Measurements from ENCODE around the gene GPX7. TPM values are rescaled to one million over a fixed set of nuclear protein-coding genes. Genes with fewer than 3 reads are reported as not detected.

Gene GPX7
- total and polyA plus RNA-seq, 5 donors from 2014 or later: 12.3 to 43.5 (median 34.5) TPM

GRCh38 chr1:52637946-52638345 is 35.8 kb downstream of the GPX7 start:
- Mint-ChIP-seq H3K9me3 (peaks cover 0 to 2% (median 0%) of the 10 kb centered on the region in 7 donors), H3K36me3 (peaks cover 34% of the 10 kb centered on the region), H3K4me1 (peaks cover 27 to 88% (median 64%) of the 10 kb centered on the region in 4 donors), H3K27me3 (no peaks in the 10 kb centered on the region), H3K4me3 (peak overlapping the region; percentile 79 to 93 (median 86)), H3K27ac (peak overlapping the region; percentile 98 to 100 (median 100))
- H3K4me3 ChIP-seq (ENCODE audit: low read depth, low read length): peak overlapping the region; percentile 71
- H3K4me1 ChIP-seq (ENCODE audit: control insufficient read depth, insufficient read depth, low read length, poor library complexity, severe bottlenecking): peaks cover 79% of the 10 kb centered on the region
- peak overlapping the region; percentile 92 for H3K27ac ChIP-seq (ENCODE audit: insufficient read depth, low read length, poor library complexity, severe bottlenecking)
- no peaks in the 10 kb centered on the region for H3K27me3 ChIP-seq (ENCODE audit: control insufficient read depth, insufficient read depth, low read length)
- H3K36me3 ChIP-seq (ENCODE audit: control insufficient read depth, insufficient read depth, low read length): peaks cover 3% of the 10 kb centered on the region
- no peak for DNase-seq
- no peaks in the 10 kb centered on the region for H3K9me3 ChIP-seq (ENCODE audit: control insufficient read depth in 2 of 2, low read length in 2 of 2)
- ATAC-seq (ENCODE audit: low read depth in 2 of 2): no peak

DNA sequence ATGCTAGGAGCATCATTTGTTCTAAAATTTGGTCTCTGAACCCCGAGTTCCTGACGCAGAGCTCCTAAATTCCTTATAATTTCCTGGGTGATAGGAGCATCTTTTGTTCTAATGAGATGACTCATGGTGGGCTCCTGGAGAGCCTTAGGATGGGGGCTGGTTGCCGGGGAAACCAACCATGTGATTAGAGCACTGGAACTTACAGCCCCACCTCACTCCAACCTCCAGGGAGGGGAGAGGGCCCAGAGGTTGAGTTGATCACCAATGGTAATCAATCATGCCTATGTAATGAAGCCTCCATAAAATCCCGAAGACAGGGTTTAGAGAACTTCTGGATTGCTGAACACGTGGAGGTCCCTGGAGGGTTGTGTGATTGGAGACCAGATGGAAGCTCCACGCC is 38.5 kb downstream of the GPX7 start:
- Histone ChIP-seq H3K27ac (ENCODE audit: insufficient read depth, low read length, poor library complexity, severe bottlenecking) (no peak overlapping the region), H3K27me3 (ENCODE audit: control insufficient read depth, insufficient read depth, low read length) (no peaks in the 10 kb centered on the region), H3K36me3 (ENCODE audit: control insufficient read depth, insufficient read depth, low read length) (peaks cover 8% of the 10 kb centered on the region), H3K9me3 (ENCODE audit: control insufficient read depth in 2 of 2, low read length in 2 of 2) (no peaks in the 10 kb centered on the region), H3K4me3 (ENCODE audit: low read depth, low read length) (no peak overlapping the region), H3K4me1 (ENCODE audit: control insufficient read depth, insufficient read depth, low read length, poor library complexity, severe bottlenecking) (peaks cover 53% of the 10 kb centered on the region)
- ATAC-seq (ENCODE audit: low read depth in 2 of 2) (no peak), DNase-seq (no peak)
- H3K27me3 Mint-ChIP-seq: no peaks in the 10 kb centered on the region
- H3K4me3 Mint-ChIP-seq: peak overlapping the region in 2 of 4 donors; percentile 62 to 70
- peaks cover 24 to 74% (median 46%) of the 10 kb centered on the region in 4 donors for H3K4me1 Mint-ChIP-seq
- H3K36me3 Mint-ChIP-seq: peaks cover 35% of the 10 kb centered on the region
- peaks cover 0 to 2% (median 0%) of the 10 kb centered on the region in 7 donors for H3K9me3 Mint-ChIP-seq
- peak overlapping the region; percentile 84 to 96 (median 90) for H3K27ac Mint-ChIP-seq

DNA sequence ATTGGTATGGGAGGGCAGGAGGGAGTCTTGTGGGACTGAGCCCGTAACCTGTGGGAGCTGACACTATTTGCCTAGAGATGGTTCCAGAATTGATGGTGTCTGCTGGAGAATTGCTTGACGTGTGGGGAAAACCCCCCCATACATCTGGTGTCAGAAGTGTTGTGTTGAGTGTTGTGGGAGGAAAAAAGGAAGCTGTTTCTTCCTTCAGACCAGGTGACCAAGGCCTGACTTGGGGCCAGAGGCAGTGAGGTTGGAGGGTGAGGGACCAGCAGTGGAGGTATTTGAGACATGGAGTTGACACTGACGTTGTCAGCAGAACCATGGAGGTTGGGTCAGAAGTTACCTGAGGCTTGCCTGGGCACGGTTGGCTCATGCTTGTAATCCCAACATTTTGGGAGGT is 39.1 kb downstream of the GPX7 start:
- ATAC-seq (ENCODE audit: low read depth in 2 of 2) (no peak), DNase-seq (no peak)
- Mint-ChIP-seq H3K27ac (peak overlapping the region; percentile 79 to 86 (median 84)), H3K9me3 (peaks cover 0 to 2% (median 0%) of the 10 kb centered on the region in 7 donors), H3K4me3 (peak overlapping the region in 2 of 4 donors; percentile 7 to 62), H3K27me3 (no peaks in the 10 kb centered on the region), H3K4me1 (peaks cover 24 to 71% (median 46%) of the 10 kb centered on the region in 4 donors), H3K36me3 (peaks cover 35% of the 10 kb centered on the region)
- Histone ChIP-seq H3K4me3 (ENCODE audit: low read depth, low read length) (no peak overlapping the region), H3K9me3 (ENCODE audit: control insufficient read depth in 2 of 2, low read length in 2 of 2) (no peaks in the 10 kb centered on the region), H3K27ac (ENCODE audit: insufficient read depth, low read length, poor library complexity, severe bottlenecking) (no peak overlapping the region), H3K4me1 (ENCODE audit: control insufficient read depth, insufficient read depth, low read length, poor library complexity, severe bottlenecking) (peaks cover 49% of the 10 kb centered on the region), H3K27me3 (ENCODE audit: control insufficient read depth, insufficient read depth, low read length) (no peaks in the 10 kb centered on the region), H3K36me3 (ENCODE audit: control insufficient read depth, insufficient read depth, low read length) (peaks cover 8% of the 10 kb centered on the region)

DNA sequence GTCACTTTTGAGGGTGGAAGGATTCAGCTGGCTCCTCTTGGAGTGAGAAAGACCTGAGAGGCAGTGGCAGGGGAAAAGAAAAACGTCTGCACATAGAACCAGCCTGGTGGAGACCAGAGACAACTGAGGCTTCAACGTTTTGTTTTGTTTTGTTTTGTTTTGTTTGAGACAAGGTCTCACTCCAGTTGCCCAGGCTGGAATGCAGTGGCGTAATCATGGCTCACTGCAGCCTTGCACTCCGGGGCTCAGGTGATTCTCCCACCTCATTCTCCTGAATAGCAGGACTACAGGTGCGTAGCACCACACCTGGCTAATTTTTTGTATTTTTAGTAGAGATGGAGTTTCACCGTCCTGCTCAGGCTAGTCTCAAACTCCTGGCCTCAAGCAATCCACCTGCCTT is 43.1 kb downstream of the GPX7 start:
- no peak for DNase-seq
- Mint-ChIP-seq H3K4me1 (peaks cover 10 to 47% (median 21%) of the 10 kb centered on the region in 4 donors), H3K4me3 (no peak overlapping the region), H3K27me3 (no peaks in the 10 kb centered on the region), H3K27ac (peak overlapping the region in 1 of 3 donors; percentile 9), H3K36me3 (peaks cover 40% of the 10 kb centered on the region), H3K9me3 (peaks cover 0 to 2% (median 0%) of the 10 kb centered on the region in 7 donors)
- peaks cover 15% of the 10 kb centered on the region for H3K4me1 ChIP-seq (ENCODE audit: control insufficient read depth, insufficient read depth, low read length, poor library complexity, severe bottlenecking)
- no peaks in the 10 kb centered on the region for H3K27me3 ChIP-seq (ENCODE audit: control insufficient read depth, insufficient read depth, low read length)
- no peaks in the 10 kb centered on the region for H3K9me3 ChIP-seq (ENCODE audit: control insufficient read depth in 2 of 2, low read length in 2 of 2)
- no peak for ATAC-seq (ENCODE audit: low read depth in 2 of 2)
- no peak overlapping the region for H3K27ac ChIP-seq (ENCODE audit: insufficient read depth, low read length, poor library complexity, severe bottlenecking)
- peaks cover 32% of the 10 kb centered on the region for H3K36me3 ChIP-seq (ENCODE audit: control insufficient read depth, insufficient read depth, low read length)
- H3K4me3 ChIP-seq (ENCODE audit: low read depth, low read length): no peak overlapping the region

DNA sequence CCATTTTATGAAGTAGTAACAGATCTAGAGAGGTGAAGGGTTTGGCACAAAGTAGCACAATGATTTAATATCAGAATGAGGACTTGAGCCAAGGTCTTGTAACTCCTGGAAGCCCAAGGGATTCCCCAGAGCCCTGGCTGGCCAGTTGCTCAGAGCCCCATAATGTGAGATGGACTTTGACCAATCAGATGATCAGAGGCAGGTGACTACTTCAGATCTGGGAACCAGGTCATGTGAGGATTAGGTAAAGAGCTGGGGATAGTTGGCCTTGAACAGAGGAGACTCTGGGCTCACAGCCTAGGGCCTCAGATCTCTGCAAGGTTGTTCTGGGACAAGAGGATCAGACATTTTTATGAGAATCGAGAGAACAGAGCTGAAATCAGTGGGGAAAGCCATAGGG is 49.7 kb downstream of the GPX7 start:
- Histone ChIP-seq H3K4me3 (ENCODE audit: low read depth, low read length) (no peak overlapping the region), H3K27me3 (ENCODE audit: control insufficient read depth, insufficient read depth, low read length) (no peaks in the 10 kb centered on the region), H3K36me3 (ENCODE audit: control insufficient read depth, insufficient read depth, low read length) (peaks cover 27% of the 10 kb centered on the region), H3K9me3 (ENCODE audit: control insufficient read depth in 2 of 2, low read length in 2 of 2) (no peaks in the 10 kb centered on the region), H3K27ac (ENCODE audit: insufficient read depth, low read length, poor library complexity, severe bottlenecking) (no peak overlapping the region), H3K4me1 (ENCODE audit: control insufficient read depth, insufficient read depth, low read length, poor library complexity, severe bottlenecking) (no peaks in the 10 kb centered on the region)
- no peaks in the 10 kb centered on the region for H3K27me3 Mint-ChIP-seq
- H3K9me3 Mint-ChIP-seq: no peaks in the 10 kb centered on the region
- H3K27ac Mint-ChIP-seq: peak overlapping the region; percentile 37 to 90 (median 84)
- peaks cover 4 to 24% (median 13%) of the 10 kb centered on the region in 4 donors for H3K4me1 Mint-ChIP-seq
- no peak for DNase-seq
- ATAC-seq (ENCODE audit: low read depth in 2 of 2): no peak
- peaks cover 55% of the 10 kb centered on the region for H3K36me3 Mint-ChIP-seq
- H3K4me3 Mint-ChIP-seq: no peak overlapping the region

DNA sequence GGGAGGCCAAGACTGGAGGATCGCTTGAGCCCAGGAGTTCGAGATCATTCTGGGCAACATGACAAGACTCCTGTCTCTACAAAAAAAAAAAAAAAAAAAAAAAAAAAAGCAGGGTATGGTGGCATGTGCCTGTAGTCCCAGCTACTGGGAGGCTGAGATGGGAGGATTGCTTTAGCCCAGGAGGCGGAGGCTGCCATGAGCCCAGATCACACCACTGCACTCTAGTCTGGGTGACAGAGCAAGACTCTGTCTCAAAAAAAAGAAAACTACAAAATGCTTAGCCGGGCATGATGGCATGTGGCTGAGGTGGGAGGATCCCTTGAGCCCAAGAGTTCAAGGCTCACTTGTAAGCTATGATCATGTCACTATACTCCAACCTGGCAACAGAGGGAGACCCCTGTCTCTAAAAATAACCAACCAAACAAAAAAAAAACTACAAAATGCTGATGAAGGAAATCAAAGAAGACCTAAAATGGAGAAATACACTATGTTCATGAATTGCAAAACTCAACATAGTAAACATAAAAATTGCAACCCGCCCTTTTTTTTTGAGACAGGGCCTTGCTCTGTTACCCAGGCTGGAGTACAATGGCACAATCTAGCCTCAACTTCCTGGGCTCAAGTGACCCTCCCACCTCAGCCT is 51.2 kb downstream of the GPX7 start:
- no peaks in the 10 kb centered on the region for H3K27me3 Mint-ChIP-seq
- no peak overlapping the region for H3K4me3 Mint-ChIP-seq
- H3K4me3 ChIP-seq (ENCODE audit: low read depth, low read length): no peak overlapping the region
- H3K9me3 ChIP-seq (ENCODE audit: control insufficient read depth in 2 of 2, low read length in 2 of 2): no peaks in the 10 kb centered on the region
- H3K27ac Mint-ChIP-seq: peak overlapping the region in 2 of 3 donors; percentile 62 to 82
- no peaks in the 10 kb centered on the region for H3K4me1 ChIP-seq (ENCODE audit: control insufficient read depth, insufficient read depth, low read length, poor library complexity, severe bottlenecking)
- peaks cover 0 to 23% (median 11%) of the 10 kb centered on the region in 4 donors for H3K4me1 Mint-ChIP-seq
- ATAC-seq (ENCODE audit: low read depth in 2 of 2) (no peak), DNase-seq (no peak)
- H3K36me3 Mint-ChIP-seq: peaks cover 58% of the 10 kb centered on the region
- H3K36me3 ChIP-seq (ENCODE audit: control insufficient read depth, insufficient read depth, low read length): peaks cover 26% of the 10 kb centered on the region
- no peak overlapping the region for H3K27ac ChIP-seq (ENCODE audit: insufficient read depth, low read length, poor library complexity, severe bottlenecking)
- H3K27me3 ChIP-seq (ENCODE audit: control insufficient read depth, insufficient read depth, low read length): no peaks in the 10 kb centered on the region
- no peaks in the 10 kb centered on the region for H3K9me3 Mint-ChIP-seq

DNA sequence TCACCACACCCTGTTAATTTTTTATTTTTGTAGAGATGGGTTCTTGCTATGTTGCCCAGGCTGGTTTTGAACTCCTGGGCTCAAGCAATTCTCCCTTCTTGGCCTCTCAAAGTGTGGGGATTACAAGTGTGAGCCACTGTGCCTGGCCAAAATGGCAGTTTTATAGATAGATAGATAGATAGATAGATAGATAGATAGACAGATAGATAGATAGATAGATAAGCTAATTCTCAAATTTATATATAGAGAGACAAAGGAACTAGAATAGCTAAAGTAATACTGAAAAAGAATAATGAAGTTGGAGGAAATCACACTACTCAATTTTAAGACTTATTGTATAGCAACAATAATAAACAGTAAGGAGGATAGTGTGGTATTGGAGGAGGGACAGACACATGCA is 51.9 kb downstream of the GPX7 start:
- H3K4me1 Mint-ChIP-seq: peaks cover 0 to 19% (median 9%) of the 10 kb centered on the region in 4 donors
- no peaks in the 10 kb centered on the region for H3K9me3 Mint-ChIP-seq
- DNase-seq: no peak
- Histone ChIP-seq H3K4me1 (ENCODE audit: control insufficient read depth, insufficient read depth, low read length, poor library complexity, severe bottlenecking) (no peaks in the 10 kb centered on the region), H3K9me3 (ENCODE audit: control insufficient read depth in 2 of 2, low read length in 2 of 2) (no peaks in the 10 kb centered on the region), H3K4me3 (ENCODE audit: low read depth, low read length) (no peak overlapping the region), H3K27ac (ENCODE audit: insufficient read depth, low read length, poor library complexity, severe bottlenecking) (no peak overlapping the region), H3K27me3 (ENCODE audit: control insufficient read depth, insufficient read depth, low read length) (no peaks in the 10 kb centered on the region), H3K36me3 (ENCODE audit: control insufficient read depth, insufficient read depth, low read length) (peaks cover 21% of the 10 kb centered on the region)
- no peak for ATAC-seq (ENCODE audit: low read depth in 2 of 2)
- peak overlapping the region in 1 of 3 donors; percentile 62 for H3K27ac Mint-ChIP-seq
- H3K27me3 Mint-ChIP-seq: no peaks in the 10 kb centered on the region
- peaks cover 51% of the 10 kb centered on the region for H3K36me3 Mint-ChIP-seq
- no peak overlapping the region for H3K4me3 Mint-ChIP-seq

DNA sequence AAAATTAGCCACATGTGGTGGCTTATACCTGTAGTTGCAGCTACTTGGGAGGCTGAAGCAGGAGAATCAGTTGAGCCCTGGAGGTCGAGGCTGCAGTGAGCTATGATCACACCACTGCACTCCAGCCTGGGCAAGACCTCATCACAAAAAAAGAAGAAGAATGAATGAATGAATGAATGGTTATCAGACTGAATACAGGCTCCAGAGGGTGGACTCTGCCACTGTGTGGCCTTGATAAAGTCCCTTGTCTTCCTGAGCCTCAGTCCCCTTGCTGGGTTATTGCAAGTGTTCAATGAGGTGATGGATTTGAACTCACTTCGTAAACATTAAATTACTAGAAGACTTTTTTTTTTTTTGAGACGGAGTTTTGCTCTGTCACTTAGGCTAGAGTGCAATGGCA is 55.5 kb downstream of the GPX7 start:
- Mint-ChIP-seq H3K4me1 (peaks cover 0 to 11% (median 9%) of the 10 kb centered on the region in 4 donors), H3K27ac (peak overlapping the region in 2 of 3 donors; percentile 25 to 35), H3K36me3 (peaks cover 45% of the 10 kb centered on the region), H3K27me3 (no peaks in the 10 kb centered on the region), H3K9me3 (no peaks in the 10 kb centered on the region), H3K4me3 (no peak overlapping the region)
- no peaks in the 10 kb centered on the region for H3K9me3 ChIP-seq (ENCODE audit: control insufficient read depth in 2 of 2, low read length in 2 of 2)
- peaks cover 19% of the 10 kb centered on the region for H3K36me3 ChIP-seq (ENCODE audit: control insufficient read depth, insufficient read depth, low read length)
- H3K4me1 ChIP-seq (ENCODE audit: control insufficient read depth, insufficient read depth, low read length, poor library complexity, severe bottlenecking): no peaks in the 10 kb centered on the region
- H3K4me3 ChIP-seq (ENCODE audit: low read depth, low read length): no peak overlapping the region
- no peak for DNase-seq
- H3K27me3 ChIP-seq (ENCODE audit: control insufficient read depth, insufficient read depth, low read length): no peaks in the 10 kb centered on the region
- no peak for ATAC-seq (ENCODE audit: low read depth in 2 of 2)
- H3K27ac ChIP-seq (ENCODE audit: insufficient read depth, low read length, poor library complexity, severe bottlenecking): no peak overlapping the region

All from CD4-positive, CD25-positive, alpha-beta regulatory T cell (primary cell).